Measurements from ENCODE around the gene TMEM8B. TPM values are rescaled to one million over a fixed set of nuclear protein-coding genes. Genes with fewer than 3 reads are reported as not detected.

Gene TMEM8B
- polyA plus RNA-seq, 1 of the 3 experiments (the other 2 are of a cell fraction): 5.8 TPM

GRCh38 chr9:35891646-35892045 lies 62.6 kb downstream of the TMEM8B start:
- 91% methylated on average over 3 of the region's 3 CpGs for WGBS (ENCODE audit: low lambda C conversion rate)

GRCh38 chr9:35892051-35892450 lies 63.0 kb downstream of the TMEM8B start:
- Histone ChIP-seq H2AFZ (ENCODE audit: low read depth) (no peak overlapping the region), H3K4me3 (ENCODE audit: low read depth in 2 of 2, low read length in 1 of 2) (no peak overlapping the region), H3K27me3 (ENCODE audit: insufficient read depth) (0 out of 2 replicates have a peak, but pooled peaks cover 8% of the 10 kb centered on the region), H3K4me2 (no peak overlapping the region), H3F3A (replicated peaks; ENCODE audit: insufficient read depth) (peaks cover under 1% of the 10 kb centered on the region), H3K79me2 (ENCODE audit: insufficient read depth) (no peaks in the 10 kb centered on the region), H3K9me3 (no peaks in the 10 kb centered on the region), H3K27ac (ENCODE audit: low read depth in 2 of 2, low read length in 1 of 2) (no peak overlapping the region), H3K9ac (no peak overlapping the region), H3K36me3 (replicated peaks in 1 of 2; ENCODE audit: control insufficient read depth in 1 of 2, insufficient read depth in 2 of 2, low read length in 1 of 2) (no peaks in the 10 kb centered on the region), H4K20me1 (ENCODE audit: insufficient read depth) (no peaks in the 10 kb centered on the region), H3K4me1 (ENCODE audit: control insufficient read depth in 1 of 2, insufficient read depth in 2 of 2, low read depth in 1 of 2, low read length in 1 of 2) (no peaks in the 10 kb centered on the region), H3K9me2 (no peaks in the 10 kb centered on the region; the same call in 1 of the 2 replicates)
- POLR2A ChIA-PET: no interaction called here
- WGBS (ENCODE audit: low lambda C conversion rate): 80% methylated on average over 1 of the region's 1 CpG
- TF ChIP-seq NRF1 (IDR thresholded peaks at IDR 0.05; ENCODE audit: low read depth, low read length) (no peak), NFIC (IDR thresholded peaks at IDR 0.05; ENCODE audit: borderline replicate concordance) (no peak), TEAD4 (IDR thresholded peaks at IDR 0.05; ENCODE audit: borderline replicate concordance, insufficient read depth) (no peak), MXI1 (IDR thresholded peaks at IDR 0.05; ENCODE audit: low read depth, low read length) (no peak), FOSL2 (IDR thresholded peaks at IDR 0.05; ENCODE audit: borderline replicate concordance, low read depth) (no peak), CHD2 (IDR thresholded peaks at IDR 0.05; ENCODE audit: low read length, partially characterized antibody) (no peak), SIN3A (IDR thresholded peaks at IDR 0.05; ENCODE audit: borderline replicate concordance, low read depth, low read length) (no peak), POLR2AphosphoS5 (IDR thresholded peaks at IDR 0.05; ENCODE audit: low read depth, low read length) (no peak)
- CTCF ChIA-PET: interaction anchor here (1.1 to 2.1 kb wide), 5 partner anchors 9 to 102 kb away, joined by 3 to 19 read pairs (median 4); no protein-coding TSS in a partner anchor
- no peak for DNase-seq

More at GRCh38 chr9:35891646-35892045, 62.6 kb downstream of the TMEM8B start:
- Histone ChIP-seq H3K9me2 (no peaks in the 10 kb centered on the region; the same call in 1 of the 2 replicates), H3K79me2 (ENCODE audit: insufficient read depth) (no peaks in the 10 kb centered on the region), H3K9ac (no peak overlapping the region), H3K27me3 (ENCODE audit: insufficient read depth) (0 out of 2 replicates have a peak, but pooled peaks cover 8% of the 10 kb centered on the region), H3K27ac (ENCODE audit: low read depth in 2 of 2, low read length in 1 of 2) (no peak overlapping the region), H2AFZ (ENCODE audit: low read depth) (no peak overlapping the region), H3K4me1 (ENCODE audit: control insufficient read depth in 1 of 2, insufficient read depth in 2 of 2, low read depth in 1 of 2, low read length in 1 of 2) (no peaks in the 10 kb centered on the region), H3K4me2 (no peak overlapping the region), H3K4me3 (ENCODE audit: low read depth in 2 of 2, low read length in 1 of 2) (no peak overlapping the region), H4K20me1 (ENCODE audit: insufficient read depth) (no peaks in the 10 kb centered on the region), H3K9me3 (no peaks in the 10 kb centered on the region), H3F3A (replicated peaks; ENCODE audit: insufficient read depth) (no peaks in the 10 kb centered on the region), H3K36me3 (replicated peaks in 1 of 2; ENCODE audit: control insufficient read depth in 1 of 2, insufficient read depth in 2 of 2, low read length in 1 of 2) (no peaks in the 10 kb centered on the region)
- no peak for DNase-seq
- POLR2A ChIA-PET: no interaction called here
- TF ChIP-seq TCF12 (IDR thresholded peaks at IDR 0.05): no peak
- TF ChIP-seq TEAD4 (IDR thresholded peaks at IDR 0.05; ENCODE audit: borderline replicate concordance, insufficient read depth): no peak
- TF ChIP-seq, protein P1, sequence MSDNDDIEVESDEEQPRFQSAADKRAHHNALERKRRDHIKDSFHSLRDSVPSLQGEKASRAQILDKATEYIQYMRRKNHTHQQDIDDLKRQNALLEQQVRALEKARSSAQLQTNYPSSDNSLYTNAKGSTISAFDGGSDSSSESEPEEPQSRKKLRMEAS (IDR thresholded peaks at IDR 0.05; ENCODE audit: low read depth): no peak
- no peak for TF ChIP-seq CHD2 (IDR thresholded peaks at IDR 0.05; ENCODE audit: low read length, partially characterized antibody)
- TF ChIP-seq, protein P2, sequence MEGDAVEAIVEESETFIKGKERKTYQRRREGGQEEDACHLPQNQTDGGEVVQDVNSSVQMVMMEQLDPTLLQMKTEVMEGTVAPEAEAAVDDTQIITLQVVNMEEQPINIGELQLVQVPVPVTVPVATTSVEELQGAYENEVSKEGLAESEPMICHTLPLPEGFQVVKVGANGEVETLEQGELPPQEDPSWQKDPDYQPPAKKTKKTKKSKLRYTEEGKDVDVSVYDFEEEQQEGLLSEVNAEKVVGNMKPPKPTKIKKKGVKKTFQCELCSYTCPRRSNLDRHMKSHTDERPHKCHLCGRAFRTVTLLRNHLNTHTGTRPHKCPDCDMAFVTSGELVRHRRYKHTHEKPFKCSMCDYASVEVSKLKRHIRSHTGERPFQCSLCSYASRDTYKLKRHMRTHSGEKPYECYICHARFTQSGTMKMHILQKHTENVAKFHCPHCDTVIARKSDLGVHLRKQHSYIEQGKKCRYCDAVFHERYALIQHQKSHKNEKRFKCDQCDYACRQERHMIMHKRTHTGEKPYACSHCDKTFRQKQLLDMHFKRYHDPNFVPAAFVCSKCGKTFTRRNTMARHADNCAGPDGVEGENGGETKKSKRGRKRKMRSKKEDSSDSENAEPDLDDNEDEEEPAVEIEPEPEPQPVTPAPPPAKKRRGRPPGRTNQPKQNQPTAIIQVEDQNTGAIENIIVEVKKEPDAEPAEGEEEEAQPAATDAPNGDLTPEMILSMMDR (IDR thresholded peaks at IDR 0.05): no peak
- no peak for TF ChIP-seq RCOR1 (IDR thresholded peaks at IDR 0.05; ENCODE audit: low read length)
- CTCF ChIA-PET: interaction anchor here (1.1 to 2.1 kb wide), 5 partner anchors 9 to 101 kb away, joined by 3 to 19 read pairs (median 4); no protein-coding TSS in a partner anchor

Data from SK-N-SH (cell line).